ENCODE results near the gene RNF133. TPM values are rescaled to one million over a fixed set of nuclear protein-coding genes. Genes with fewer than 3 reads are reported as not detected.

The RNF133 gene
- total RNA-seq, 6 experiments from 2014 or later: not detected

DNA sequence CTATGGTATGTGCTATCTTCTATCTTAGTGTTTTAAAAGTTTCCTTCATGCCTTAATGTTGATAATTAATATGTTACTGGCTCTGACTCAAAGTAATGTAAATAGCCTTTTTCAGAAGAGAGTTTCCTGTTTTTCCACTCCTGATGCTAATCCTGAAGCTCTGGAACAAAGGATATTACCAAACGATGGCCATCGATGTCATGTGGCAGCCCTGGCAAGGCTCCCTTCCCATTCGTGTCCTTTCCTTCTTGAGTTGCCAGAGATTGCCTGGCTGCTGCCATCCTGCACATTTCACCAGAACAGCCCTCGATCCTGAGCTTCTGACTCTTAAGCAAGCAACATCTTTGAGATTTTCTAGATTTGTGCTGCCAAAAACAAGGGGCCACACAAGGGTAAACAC, 46.0 kb downstream of the RNF133 start:
- H3K27me3 Mint-ChIP-seq (ENCODE audit: insufficient read depth): no peaks in the 10 kb centered on the region
- TF ChIP-seq, protein P1, sequence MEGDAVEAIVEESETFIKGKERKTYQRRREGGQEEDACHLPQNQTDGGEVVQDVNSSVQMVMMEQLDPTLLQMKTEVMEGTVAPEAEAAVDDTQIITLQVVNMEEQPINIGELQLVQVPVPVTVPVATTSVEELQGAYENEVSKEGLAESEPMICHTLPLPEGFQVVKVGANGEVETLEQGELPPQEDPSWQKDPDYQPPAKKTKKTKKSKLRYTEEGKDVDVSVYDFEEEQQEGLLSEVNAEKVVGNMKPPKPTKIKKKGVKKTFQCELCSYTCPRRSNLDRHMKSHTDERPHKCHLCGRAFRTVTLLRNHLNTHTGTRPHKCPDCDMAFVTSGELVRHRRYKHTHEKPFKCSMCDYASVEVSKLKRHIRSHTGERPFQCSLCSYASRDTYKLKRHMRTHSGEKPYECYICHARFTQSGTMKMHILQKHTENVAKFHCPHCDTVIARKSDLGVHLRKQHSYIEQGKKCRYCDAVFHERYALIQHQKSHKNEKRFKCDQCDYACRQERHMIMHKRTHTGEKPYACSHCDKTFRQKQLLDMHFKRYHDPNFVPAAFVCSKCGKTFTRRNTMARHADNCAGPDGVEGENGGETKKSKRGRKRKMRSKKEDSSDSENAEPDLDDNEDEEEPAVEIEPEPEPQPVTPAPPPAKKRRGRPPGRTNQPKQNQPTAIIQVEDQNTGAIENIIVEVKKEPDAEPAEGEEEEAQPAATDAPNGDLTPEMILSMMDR (IDR thresholded peaks at IDR 0.05): no peak
- no peak overlapping the region for H3K4me3 Mint-ChIP-seq
- H3K36me3 Mint-ChIP-seq (ENCODE audit: low read depth): no peaks in the 10 kb centered on the region
- H3K4me1 Mint-ChIP-seq (ENCODE audit: low read depth): no peaks in the 10 kb centered on the region
- H3K27ac Mint-ChIP-seq: no peak overlapping the region
- H3K9me3 Mint-ChIP-seq: peaks cover 37% of the 10 kb centered on the region
- DNase-seq: no peak

DNA sequence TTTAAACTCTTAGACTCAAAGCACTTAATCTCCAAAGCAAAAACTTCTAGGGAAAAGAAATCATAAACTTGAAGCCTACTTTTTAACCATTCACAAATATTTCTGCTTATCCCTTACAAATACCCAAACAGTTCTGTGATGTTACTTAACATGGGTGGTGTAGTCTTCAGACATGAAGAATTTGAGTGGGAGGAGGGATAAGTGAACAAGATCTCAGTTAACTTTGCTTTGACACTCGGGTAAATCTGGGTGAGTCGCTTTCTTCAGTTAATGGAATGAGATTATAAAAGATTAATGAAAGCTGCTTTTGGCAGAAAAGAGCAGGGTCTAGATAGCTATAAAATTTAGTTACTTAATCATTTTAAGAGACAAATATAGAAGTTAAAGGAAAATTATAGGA, 47.5 kb downstream of the RNF133 start:
- Mint-ChIP-seq H3K4me3 (no peak overlapping the region), H3K9me3 (peaks cover 28% of the 10 kb centered on the region), H3K27ac (no peak overlapping the region), H3K36me3 (ENCODE audit: low read depth) (no peaks in the 10 kb centered on the region), H3K27me3 (ENCODE audit: insufficient read depth) (no peaks in the 10 kb centered on the region), H3K4me1 (ENCODE audit: low read depth) (no peaks in the 10 kb centered on the region)
- no peak for DNase-seq
- TF ChIP-seq, protein P1 (IDR thresholded peaks at IDR 0.05): no peak

Other genes starting within 250 kb of the RNF133 start
- gene RNF148, start 3.8 kb upstream of the RNF133 start, total RNA-seq (2021; fragmentation: NEBNext Ultra II Directional; extraction: Animal tissue kit (Norgen Biotek cat#: 25700)): not detected
- not detected for gene CADPS2, start 187.3 kb upstream of the RNF133 start, total RNA-seq (2021; fragmentation: NEBNext Ultra II Directional; extraction: Animal tissue kit (Norgen Biotek cat#: 25700))

Data from HFFc6 (cell line).